Astrocyte (in vitro differentiated cells and primary cell): ENCODE measurements around the gene TRMU.

Experiments used
- EZH2 ChIP-seq: IDR thresholded peaks from 2 replicates; pipeline ENCODE4 v1.6.1; 2012; ENCODE audit warnings: mild to moderate bottlenecking, low read length, inconsistent platforms; ENCODE audit not compliant: insufficient read depth
- TF ChIP-seq, protein P1 (sequence below): IDR thresholded peaks from 2 replicates; pipeline ENCODE4 v1.5.1; 2011; ENCODE audit warnings: low read depth, mild to moderate bottlenecking, inconsistent platforms, low read length, moderate library complexity; ENCODE audit not compliant: insufficient read depth

DNA sequence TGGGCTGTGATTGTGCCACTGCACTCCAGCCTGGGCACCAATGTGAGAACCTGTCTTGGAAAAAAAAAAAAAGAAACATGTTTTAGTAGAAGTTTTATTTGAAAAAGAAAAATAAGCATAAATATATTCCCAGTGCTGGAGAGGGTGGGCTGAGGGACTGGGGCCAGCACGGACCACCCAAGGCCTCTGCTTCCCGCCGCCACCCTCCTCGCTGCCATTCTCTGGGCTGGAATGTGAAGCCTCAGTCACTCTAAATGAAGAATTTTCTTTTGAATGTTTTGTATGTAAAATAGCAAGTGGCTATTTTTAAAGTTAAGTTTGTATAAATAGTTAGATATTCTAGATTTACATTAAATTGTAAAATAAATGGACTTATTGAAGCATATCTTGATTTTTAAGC is 5.1 kb upstream of the TRMU start:
- TF ChIP-seq, protein P1, sequence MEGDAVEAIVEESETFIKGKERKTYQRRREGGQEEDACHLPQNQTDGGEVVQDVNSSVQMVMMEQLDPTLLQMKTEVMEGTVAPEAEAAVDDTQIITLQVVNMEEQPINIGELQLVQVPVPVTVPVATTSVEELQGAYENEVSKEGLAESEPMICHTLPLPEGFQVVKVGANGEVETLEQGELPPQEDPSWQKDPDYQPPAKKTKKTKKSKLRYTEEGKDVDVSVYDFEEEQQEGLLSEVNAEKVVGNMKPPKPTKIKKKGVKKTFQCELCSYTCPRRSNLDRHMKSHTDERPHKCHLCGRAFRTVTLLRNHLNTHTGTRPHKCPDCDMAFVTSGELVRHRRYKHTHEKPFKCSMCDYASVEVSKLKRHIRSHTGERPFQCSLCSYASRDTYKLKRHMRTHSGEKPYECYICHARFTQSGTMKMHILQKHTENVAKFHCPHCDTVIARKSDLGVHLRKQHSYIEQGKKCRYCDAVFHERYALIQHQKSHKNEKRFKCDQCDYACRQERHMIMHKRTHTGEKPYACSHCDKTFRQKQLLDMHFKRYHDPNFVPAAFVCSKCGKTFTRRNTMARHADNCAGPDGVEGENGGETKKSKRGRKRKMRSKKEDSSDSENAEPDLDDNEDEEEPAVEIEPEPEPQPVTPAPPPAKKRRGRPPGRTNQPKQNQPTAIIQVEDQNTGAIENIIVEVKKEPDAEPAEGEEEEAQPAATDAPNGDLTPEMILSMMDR = no peak
- no peak for TF ChIP-seq EZH2
